ENCODE results near the gene AGO4.

AGO4 gene

GRCh38 chr1:35854989-35855700, 47.3 kb downstream of the AGO4 start:
- DNase-seq (ENCODE audit: low read depth) = no peak
- no peak overlapping the region for H3K4me3 ChIP-seq (replicated peaks; ENCODE audit: low read depth, low read length)
- no peak for TF ChIP-seq CTCF (IDR thresholded peaks at IDR 0.05; ENCODE audit: low read length, missing control alignments)

- DNase-seq (ENCODE audit: low read depth) = no peak
- TF ChIP-seq CTCF (IDR thresholded peaks at IDR 0.05; ENCODE audit: low read length, missing control alignments) = no peak
- no peak overlapping the region for H3K4me3 ChIP-seq (replicated peaks; ENCODE audit: low read depth, low read length)
Observed at GRCh38 chr1:35856964-35857363, 49.1 kb downstream of the AGO4 start.

GRCh38 chr1:35857830-35858229, 50.0 kb downstream of the AGO4 start:
- DNase-seq (ENCODE audit: low read depth) = peak; percentile 58
- peak; percentile 37 for TF ChIP-seq CTCF (IDR thresholded peaks at IDR 0.05; ENCODE audit: low read length, missing control alignments)
- no peak overlapping the region for H3K4me3 ChIP-seq (replicated peaks; ENCODE audit: low read depth, low read length)

GRCh38 chr1:35860696-35861095, 52.9 kb downstream of the AGO4 start:
- DNase-seq (ENCODE audit: low read depth) = no peak
- no peak overlapping the region for H3K4me3 ChIP-seq (replicated peaks; ENCODE audit: low read depth, low read length)
- TF ChIP-seq CTCF (IDR thresholded peaks at IDR 0.05; ENCODE audit: low read length, missing control alignments) = no peak

- DNase-seq (ENCODE audit: low read depth) = no peak
- no peak overlapping the region for H3K4me3 ChIP-seq (replicated peaks; ENCODE audit: low read depth, low read length)
- no peak for TF ChIP-seq CTCF (IDR thresholded peaks at IDR 0.05; ENCODE audit: low read length, missing control alignments)
Observed at GRCh38 chr1:35863136-35863535, 55.3 kb downstream of the AGO4 start.

GRCh38 chr1:35863881-35864625, 56.2 kb downstream of the AGO4 start:
- TF ChIP-seq CTCF (IDR thresholded peaks at IDR 0.05; ENCODE audit: low read length, missing control alignments) = no peak
- DNase-seq (ENCODE audit: low read depth) = no peak
- H3K4me3 ChIP-seq (replicated peaks; ENCODE audit: low read depth, low read length) = no peak overlapping the region

All from fibroblast of pulmonary artery (primary cell).